Keratinocyte (primary cell): Measurements from ENCODE around the gene AKNA. TPM values are rescaled to one million over a fixed set of nuclear protein-coding genes. Genes with fewer than 3 reads are reported as not detected.

Source experiments
- DNase-seq: peaks from one replicate; pipeline ENCODE4 v3.0.0-alpha.2; 2011; ENCODE audit warnings: low read depth, missing footprints, low spot score
- FAIRE-seq: peaks from 2 replicates; lab custom pipeline; 2011; peaks lifted over from hg19 to GRCh38; lab: Jason Lieb, UNC
- H2AFZ ChIP-seq: 2 replicates; pipeline ENCODE4 v1.6.0; 2012; ENCODE audit warnings: low read length, control low read depth, inconsistent platforms; ENCODE audit not compliant: control insufficient read depth
- H3K27ac ChIP-seq: 2 replicates; pipeline ENCODE4 v1.5.1; 2011; ENCODE audit warnings: low read length; ENCODE audit not compliant: control insufficient read depth, insufficient read depth
- H3K27me3 ChIP-seq: 3 replicates; pipeline ENCODE4 v1.6.0; 2011; ENCODE audit warnings: low read length; ENCODE audit not compliant: control insufficient read depth, insufficient read depth; ENCODE audit errors: extremely low read depth
- H3K36me3 ChIP-seq, 2 experiments: 2 replicates in 1 of 2; 3 replicates in 1 of 2; pipeline ENCODE4 v1.5.1; 2011; ENCODE audit warnings: low read length in 2 of 2, mild to moderate bottlenecking in 1 of 2; ENCODE audit not compliant: control insufficient read depth in 2 of 2, insufficient read depth in 2 of 2; ENCODE audit errors: extremely low read depth in 1 of 2
- H3K4me1 ChIP-seq: 3 replicates; pipeline ENCODE4 v1.5.1; 2011; ENCODE audit warnings: low read length; ENCODE audit not compliant: control insufficient read depth, insufficient read depth; ENCODE audit errors: extremely low read depth
- H3K4me2 ChIP-seq: 3 replicates; pipeline ENCODE4 v1.6.0; 2011; ENCODE audit warnings: low read depth, low read length; ENCODE audit not compliant: control insufficient read depth, insufficient read depth; ENCODE audit errors: extremely low read depth
- H3K4me3 ChIP-seq, 3 experiments: fragments of 200-600 bp in 1 of 3; sonication (generic) in 1 of 3; 2 replicates in 2 of 3; 3 replicates in 1 of 3; pipeline ENCODE4 v1.5.1; 2011 to 2016; ENCODE audit warnings: low read length in 3 of 3, mild to moderate bottlenecking in 3 of 3, control low read depth in 2 of 3, inconsistent platforms in 1 of 3, low read depth in 1 of 3, mixed read lengths in 1 of 3, mixed run types in 1 of 3, moderate library complexity in 1 of 3; ENCODE audit not compliant: control insufficient read depth in 2 of 3, insufficient read depth in 2 of 3; ENCODE audit errors: extremely low read depth in 1 of 3
- H3K79me2 ChIP-seq: 2 replicates; pipeline ENCODE4 v1.6.0; 2012; ENCODE audit warnings: low read length; ENCODE audit not compliant: control insufficient read depth, insufficient read depth
- H3K9ac ChIP-seq: 3 replicates; pipeline ENCODE4 v1.6.0; 2011; ENCODE audit warnings: low read length; ENCODE audit not compliant: control insufficient read depth, insufficient read depth; ENCODE audit errors: extremely low read depth
- H3K9me1 ChIP-seq: 3 replicates; pipeline ENCODE4 v1.6.0; 2011; ENCODE audit warnings: low read length; ENCODE audit not compliant: control insufficient read depth, insufficient read depth; ENCODE audit errors: extremely low read depth
- H3K9me3 ChIP-seq: 2 replicates; pipeline ENCODE4 v1.5.1; 2012; ENCODE audit warnings: low read depth, low read length; ENCODE audit not compliant: control insufficient read depth
- H4K20me1 ChIP-seq: 3 replicates; pipeline ENCODE4 v1.6.0; 2011; ENCODE audit warnings: low read length; ENCODE audit not compliant: control insufficient read depth, insufficient read depth; ENCODE audit errors: extremely low read depth
- CTCF ChIP-seq, 3 experiments: IDR thresholded peaks in 1 of 3; conservative IDR thresholded peaks in 1 of 3; optimal IDR thresholded peaks in 1 of 3; 2 replicates in 2 of 3; 3 replicates in 1 of 3; pipeline versions ENCODE3 to v1.5.1; 2011; ENCODE audit warnings: low read length in 3 of 3, mild to moderate bottlenecking in 3 of 3, moderate library complexity in 2 of 3, control low read depth in 1 of 3, inconsistent platforms in 1 of 3; ENCODE audit not compliant: insufficient read depth in 2 of 3; ENCODE audit errors: extremely low read depth in 1 of 3
- EZH2 ChIP-seq: IDR thresholded peaks from one replicate; pipeline ENCODE4 v1.6.1; 2012; ENCODE audit warnings: inconsistent platforms, mild to moderate bottlenecking, low read length, moderate library complexity
- dilution Hi-C: fragments of 300-500 bp; cut with MboI; formaldehyde crosslinking; loops from one replicate; pipeline ENCODE4 v1.7.0; 2020; ENCODE audit warnings: low sequenced_read_pairs; ENCODE audit not compliant: extremely low pct_ligation_motif_present
- polyA plus RNA-seq, 5 experiments: library from polyadenylated mRNA; depleted of rRNA in 3 of 5; stranded (reverse) in 3 of 5; stranded (forward) in 1 of 5; unstranded in 1 of 5; fragments of >200 nt; gene quantifications; 1 replicate in 1 of 5; 2 replicates in 3 of 5; 3 replicates in 1 of 5; pipeline versions ENCODE4 v1.2.1 to v1.2.3, GENCODE V29; 2011 to 2012; ENCODE audit warnings: missing spikeins in 2 of 5, low read depth in 1 of 5, low replicate concordance in 1 of 5

Gene AKNA
- polyA plus RNA-seq, 1 donor (not counting 4 experiments of a cell fraction or from before 2014, with no cell fraction given) = 0.79 TPM

GRCh38 chr9:114397219-114397847, 9.6 kb upstream of the AKNA start:
- FAIRE-seq (no peak), DNase-seq (no peak)
- dilution Hi-C loops = no loop called here
- H2AFZ ChIP-seq = peak overlapping the region; percentile 36
- no peaks in the 10 kb centered on the region for H3K79me2 ChIP-seq
- peak overlapping the region; percentile 78 for H3K9ac ChIP-seq
- H3K4me1 ChIP-seq = peaks cover 29% of the 10 kb centered on the region
- peak overlapping the region; percentile 84 for H3K4me2 ChIP-seq
- peak overlapping the region; percentile 13 for H3K27ac ChIP-seq
- no peaks in the 10 kb centered on the region for H3K36me3 ChIP-seq
- H4K20me1 ChIP-seq = no peaks in the 10 kb centered on the region
- H3K9me1 ChIP-seq = peaks cover 3% of the 10 kb centered on the region
- H3K9me3 ChIP-seq = no peaks in the 10 kb centered on the region
- H3K27me3 ChIP-seq = no peaks in the 10 kb centered on the region
- H3K4me3 ChIP-seq = peak overlapping the region; percentile 72 to 78 (median 73)
- TF ChIP-seq CTCF (optimal IDR thresholded peaks at IDR 0.05 in 1 of 3, IDR thresholded peaks at IDR 0.05 in 1 of 3, conservative IDR thresholded peaks at IDR 0.05 in 1 of 3; ENCODE audit: extremely low read depth in 1 of 3, insufficient read depth in 2 of 3, low read length in 3 of 3) (no peak), EZH2 (no peak)

- dilution Hi-C loops = no loop called here
- H3K79me2 ChIP-seq = no peaks in the 10 kb centered on the region
- H3K9ac ChIP-seq = no peak overlapping the region
- H2AFZ ChIP-seq = no peak overlapping the region
- H3K27me3 ChIP-seq = no peaks in the 10 kb centered on the region
- H3K36me3 ChIP-seq = no peaks in the 10 kb centered on the region
- FAIRE-seq (no peak), DNase-seq (no peak)
- H3K4me3 ChIP-seq = no peak overlapping the region
- H3K27ac ChIP-seq = no peak overlapping the region
- H4K20me1 ChIP-seq = no peaks in the 10 kb centered on the region
- H3K9me3 ChIP-seq = no peaks in the 10 kb centered on the region
- TF ChIP-seq CTCF (optimal IDR thresholded peaks at IDR 0.05 in 1 of 3, IDR thresholded peaks at IDR 0.05 in 1 of 3, conservative IDR thresholded peaks at IDR 0.05 in 1 of 3; ENCODE audit: extremely low read depth in 1 of 3, insufficient read depth in 2 of 3, low read length in 3 of 3) (no peak), EZH2 (no peak)
- H3K9me1 ChIP-seq = peaks cover 3% of the 10 kb centered on the region
- H3K4me2 ChIP-seq = no peak overlapping the region
- H3K4me1 ChIP-seq = peaks cover 29% of the 10 kb centered on the region
Observed at GRCh38 chr9:114396558-114397218, 8.9 kb upstream of the AKNA start.
